ENCODE results near the gene MEF2D.

GRCh38 chr1:156510709-156511108 is 10.1 kb upstream of the MEF2D start:
- TF ChIP-seq EZH2 (IDR thresholded peaks at IDR 0.05; ENCODE audit: insufficient read depth, poor library complexity, severe bottlenecking) (no peak), EZH2phosphoT487 (IDR thresholded peaks at IDR 0.05; ENCODE audit: insufficient read depth, low read depth) (no peak)
